GM12891 (cell line): ENCODE data around the gene TBX1.

Source experiments
- PAX5 ChIP-seq: IDR thresholded peaks from 2 replicates; pipeline ENCODE4 v1.6.1; 2011; ENCODE audit warnings: low read length, moderate library complexity, mild to moderate bottlenecking; ENCODE audit not compliant: insufficient read depth, severe bottlenecking
- POLR2A ChIP-seq: IDR thresholded peaks from 2 replicates; pipeline ENCODE4 v1.6.1; 2011; ENCODE audit warnings: low read depth, low read length, control low read depth
- POLR2AphosphoS5 ChIP-seq: IDR thresholded peaks from 2 replicates; pipeline ENCODE4 v1.6.1; 2011; ENCODE audit warnings: low read depth, low read length, control low read depth
- POU2F2 ChIP-seq: IDR thresholded peaks from 2 replicates; pipeline ENCODE4 v1.6.1; 2011; ENCODE audit warnings: low read depth, mild to moderate bottlenecking, control low read depth, low read length, moderate library complexity
- SPI1 ChIP-seq: IDR thresholded peaks from 2 replicates; pipeline ENCODE4 v1.6.1; 2011; ENCODE audit warnings: low read depth, low read length, control low read depth
- TAF1 ChIP-seq: IDR thresholded peaks from 2 replicates; pipeline ENCODE4 v1.6.1; 2011; ENCODE audit warnings: low read depth, low read length, control low read depth

DNA sequence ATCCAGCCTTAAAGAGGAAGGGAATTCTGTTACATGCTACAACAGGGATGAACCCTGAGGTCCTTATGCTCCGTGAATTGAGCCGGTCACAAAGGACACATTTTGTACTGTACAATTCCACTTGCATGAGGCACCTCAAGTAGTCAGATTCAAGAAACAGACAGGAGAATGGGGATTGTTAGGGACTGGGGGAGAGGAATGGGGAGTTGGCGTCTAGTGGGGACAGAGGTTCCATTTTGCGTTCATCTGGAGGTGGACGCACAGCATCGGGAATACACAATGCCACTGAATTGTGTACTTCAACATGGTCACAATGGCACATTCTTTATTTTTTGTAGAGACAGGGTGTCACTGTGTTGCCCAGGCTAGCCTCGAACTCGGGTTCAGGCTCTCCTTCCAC, 14.1 kb downstream of the TBX1 start:
- no peak for TF ChIP-seq POLR2AphosphoS5
- no peak for TF ChIP-seq POLR2A
- TF ChIP-seq TAF1 = no peak
- TF ChIP-seq SPI1 = no peak
- TF ChIP-seq PAX5 = no peak
- TF ChIP-seq POU2F2 = no peak
